MM.1S (cell line): ENCODE data around the gene MOSMO.

Experiments used
- EZH2phosphoT487 ChIP-seq: fragments of 300-600 bp; sonication (generic); IDR thresholded peaks from 2 replicates; pipeline ENCODE4 v1.6.1; 2018; ENCODE audit warnings: antibody characterized with exemption, low read length
- TF ChIP-seq, protein P1 (sequence below): fragments of 300-600 bp; sonication (generic); IDR thresholded peaks from 2 replicates; pipeline ENCODE4 v1.5.1; 2016; ENCODE audit warnings: antibody characterized with exemption, low read length, mixed read lengths

DNA sequence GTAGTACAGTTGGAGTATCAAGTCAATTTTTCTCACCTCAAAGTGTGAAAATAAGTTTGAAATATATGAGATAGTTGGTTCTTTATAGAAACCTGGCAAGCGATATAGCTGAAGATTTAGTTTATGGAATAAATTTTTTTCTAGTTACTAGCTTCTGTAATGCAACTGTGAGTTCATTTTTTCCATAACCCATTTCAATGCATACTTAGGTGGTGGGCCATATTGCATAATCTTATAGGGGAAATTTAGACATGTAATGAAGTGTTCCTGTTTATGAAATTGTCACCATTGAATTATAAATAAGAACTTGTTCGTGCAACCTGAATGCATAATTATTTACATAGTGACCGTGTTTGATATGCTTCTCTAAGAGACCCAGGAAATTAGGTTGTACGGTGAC, 9.0 kb downstream of the MOSMO start:
- TF ChIP-seq EZH2phosphoT487, result no peak
- TF ChIP-seq, protein P1, sequence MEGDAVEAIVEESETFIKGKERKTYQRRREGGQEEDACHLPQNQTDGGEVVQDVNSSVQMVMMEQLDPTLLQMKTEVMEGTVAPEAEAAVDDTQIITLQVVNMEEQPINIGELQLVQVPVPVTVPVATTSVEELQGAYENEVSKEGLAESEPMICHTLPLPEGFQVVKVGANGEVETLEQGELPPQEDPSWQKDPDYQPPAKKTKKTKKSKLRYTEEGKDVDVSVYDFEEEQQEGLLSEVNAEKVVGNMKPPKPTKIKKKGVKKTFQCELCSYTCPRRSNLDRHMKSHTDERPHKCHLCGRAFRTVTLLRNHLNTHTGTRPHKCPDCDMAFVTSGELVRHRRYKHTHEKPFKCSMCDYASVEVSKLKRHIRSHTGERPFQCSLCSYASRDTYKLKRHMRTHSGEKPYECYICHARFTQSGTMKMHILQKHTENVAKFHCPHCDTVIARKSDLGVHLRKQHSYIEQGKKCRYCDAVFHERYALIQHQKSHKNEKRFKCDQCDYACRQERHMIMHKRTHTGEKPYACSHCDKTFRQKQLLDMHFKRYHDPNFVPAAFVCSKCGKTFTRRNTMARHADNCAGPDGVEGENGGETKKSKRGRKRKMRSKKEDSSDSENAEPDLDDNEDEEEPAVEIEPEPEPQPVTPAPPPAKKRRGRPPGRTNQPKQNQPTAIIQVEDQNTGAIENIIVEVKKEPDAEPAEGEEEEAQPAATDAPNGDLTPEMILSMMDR, result no peak
